Endothelial cell of umbilical vein (primary cell): ENCODE data around the gene IL15.

ENCODE experiments used
- CTCF ChIP-seq, 2 donors: IDR thresholded peaks; 1 replicate in 1 of 2; 2 replicates in 1 of 2; pipeline ENCODE4 v1.5.1; 2011; ENCODE audit warnings: low read length in 2 of 2, mild to moderate bottlenecking in 2 of 2, moderate library complexity in 2 of 2, control low read depth in 1 of 2, inconsistent platforms in 1 of 2, low read depth in 1 of 2; ENCODE audit not compliant: insufficient read depth in 1 of 2; ENCODE audit errors: extremely low read depth in 1 of 2
- EZH2 ChIP-seq: IDR thresholded peaks from 2 replicates; pipeline ENCODE4 v1.6.1; 2012; ENCODE audit warnings: borderline replicate concordance, low read depth, mild to moderate bottlenecking, moderate library complexity, low read length, inconsistent platforms; ENCODE audit not compliant: severe bottlenecking
- GATA2 ChIP-seq: IDR thresholded peaks from 2 replicates; pipeline ENCODE4 v1.7.0; 2011; ENCODE audit warnings: low read depth, mild to moderate bottlenecking, moderate library complexity, mixed read lengths, low read length; ENCODE audit not compliant: insufficient read length, insufficient read depth
- MAX ChIP-seq: IDR thresholded peaks from 2 replicates; pipeline ENCODE4 v1.6.1; 2011; ENCODE audit not compliant: insufficient read depth, insufficient read length
- POLR2A ChIP-seq: IDR thresholded peaks from 2 replicates; pipeline ENCODE4 v1.6.1; 2012; ENCODE audit warnings: low read depth, mild to moderate bottlenecking, control low read depth, low read length

- no peak for TF ChIP-seq CTCF (IDR thresholded peaks at IDR 0.05; ENCODE audit: extremely low read depth in 1 of 2, insufficient read depth in 1 of 2, low read depth in 1 of 2, low read length in 2 of 2)
- TF ChIP-seq POLR2A = no peak
- TF ChIP-seq MAX = no peak
- TF ChIP-seq EZH2 = no peak
- no peak for TF ChIP-seq GATA2
Measured at GRCh38 chr4:141757287-141757686, 120.9 kb downstream of the IL15 start.
